Heart left ventricle (tissue), 16 donors: ENCODE data around the gene CKAP5. TPM values are rescaled to one million over a fixed set of nuclear protein-coding genes. Genes with fewer than 3 reads are reported as not detected.
A peak's percentile ranks its signal among the peaks of the same experiment; 100 is the strongest.

Source experiments
- ATAC-seq, 4 donors: fragments of 200-7000 bp; cut with Tn5 transposase; one replicate each; pipeline ENCODE4 v1.9.1; 2020 to 2022; ENCODE audit warnings: moderate library complexity in 4 of 4, mild to moderate bottlenecking in 3 of 4, moderate number of reproducible peaks in 1 of 4
- DNase-seq, 5 donors: peaks; one replicate each; pipeline ENCODE4 v3.0.0-alpha.2; 2020
- H3K27ac ChIP-seq, 12 donors: fragments of 200-600 bp; sonication (generic) in 4 of 12; one replicate each; pipeline versions ENCODE4 v1.5.0 to v1.8.0; 2016 to 2022; ENCODE audit warnings: mild to moderate bottlenecking in 2 of 12
- H3K27me3 ChIP-seq, 9 donors: fragments of 200-600 bp; sonication (generic) in 2 of 9; one replicate each; pipeline versions ENCODE4 v1.5.1 to v1.8.0; 2016 to 2022; ENCODE audit warnings: mild to moderate bottlenecking in 3 of 9
- H3K36me3 ChIP-seq, 9 donors: fragments of 200-600 bp; sonication (generic) in 2 of 9; one replicate each; pipeline versions ENCODE4 v1.5.0 to v1.8.0; 2018 to 2022; ENCODE audit warnings: mild to moderate bottlenecking in 2 of 9
- H3K4me1 ChIP-seq, 12 donors: fragments of 200-600 bp; sonication (generic) in 4 of 12; one replicate each; pipeline versions ENCODE4 v1.5.0 to v1.8.0; 2016 to 2022; ENCODE audit warnings: mild to moderate bottlenecking in 3 of 12
- H3K4me3 ChIP-seq, 12 donors: fragments of 200-600 bp; sonication (generic) in 4 of 12; one replicate each; pipeline versions ENCODE4 v1.5.0 to v1.8.0; 2017 to 2022; ENCODE audit warnings: mild to moderate bottlenecking in 9 of 12, moderate library complexity in 4 of 12
- H3K9me3 ChIP-seq, 12 donors: fragments of 200-600 bp; sonication (generic) in 4 of 12; one replicate each; pipeline versions ENCODE4 v1.5.0 to v1.8.0; 2016 to 2022; ENCODE audit warnings: mild to moderate bottlenecking in 1 of 12
- POLR2A ChIP-seq, 2 donors: fragments of 450-650 bp; IDR thresholded peaks; one replicate each; pipeline ENCODE4 v1.6.1; 2017; ENCODE audit warnings: antibody characterized with exemption in 2 of 2, mild to moderate bottlenecking in 2 of 2, moderate library complexity in 2 of 2
- WGBS, 4 donors: extraction: QIAGEN DNeasy Blood & Tissue Kit in 2 of 4; methylation state at CpG; one replicate each; pipeline versions ENCODE4 v1.1.5 to v1.1.7; 2013 to 2018; 5-methylcytosine and 5-hydroxymethylcytosine counted together
- intact Hi-C, 10 donors: fragments of 100-400 bp; cut with DNase I; formaldehyde crosslinking; loops; one replicate each; pipeline versions ENCODE4 v1.11.1 to v1.14.2; 2022
- polyA plus RNA-seq, 2 donors: library from polyadenylated mRNA; stranded (reverse); fragments of 200-250 nt; gene quantifications; one replicate each; pipeline ENCODE4 v1.2.3, GENCODE V29; 2013
- total RNA-seq, 9 donors: library from RNA; depleted of rRNA in 2 of 9; stranded (reverse); fragments of >200 nt in 2 of 9; fragmentation: NEBNext Ultra II Directional in 3 of 9; extraction: Animal tissue kit (Norgen Biotek cat#: 25700) in 3 of 9; gene quantifications; one replicate each; pipeline versions ENCODE4 v1.1.0 to v1.2.4, GENCODE V29; 2016 to 2023
- TF ChIP-seq, protein P1 (sequence below), 12 donors: fragments of 200-600 bp; sonication (generic) in 4 of 12; IDR thresholded peaks; one replicate each; pipeline versions ENCODE4 v1.5.0 to v1.8.0; 2018 to 2022; ENCODE audit warnings: antibody characterized with exemption in 12 of 12, mild to moderate bottlenecking in 5 of 12
- donor health status: ischemic (EF 13 %, LVEDD 7.1; RV severe dilation, severe dysfunction).
- donor health status: healthy with polysubstance abuse.
- donor health status: DM: no; HTN: yes; CAD: no.
- donor health status: DM: no; HTN: no; CAD: no.
- donor health status: ischemic (EF 25% LVEDD 6.9; RV normal size, moderate dysfunction).
- donor health status: ischemic (EF 25% LVEDD 5.7; RV mildly dilated, moderate dysfunction).
- donor health status: healthy.
- donor health status: DM: yes; HTN: yes; CAD: no.
- donor health status: ischemic (EF 35%, LVEDD 5.7; RV mildly dilated, moderate dysfunction).
- donor health status: nonischemic (EF 11% LVEDD 7.7; RV severe dilation, severe dysfunction).
- donor health status: DM: yes; HTN: yes; CAD: no.
- donor health status: PGD.
- donor health status: ischemic (EF 29% LVEDD 5.4; RV normal size, mild dysfunction).
- donor health status: nonischemic (EF 23%, LVEDD 6.1; RV moderate dilation, normal function).

The CKAP5 gene
- total and polyA plus RNA-seq, 11 donors: 12.3 to 108 (median 67.6) TPM

DNA sequence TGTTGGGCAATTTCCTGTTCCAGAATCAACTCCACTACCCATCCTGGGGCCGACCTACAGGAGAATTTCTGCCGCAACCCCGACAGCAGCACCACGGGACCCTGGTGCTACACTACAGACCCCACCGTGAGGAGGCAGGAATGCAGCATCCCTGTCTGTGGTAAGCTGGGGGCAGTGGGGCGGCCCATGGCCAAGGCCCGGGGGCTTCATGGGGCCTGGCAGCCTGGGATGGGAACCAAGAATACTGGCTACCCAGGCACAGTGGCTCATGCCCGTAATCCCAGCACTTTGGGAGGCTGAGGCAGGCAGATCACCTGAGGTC is 122.8 kb downstream of the CKAP5 start:
- WGBS, 4 donors: 85 to 100% (median 90%) methylated on average over 1 to 8 of the region's 8 CpGs
- Histone ChIP-seq H3K36me3 (no peaks in the 10 kb centered on the region), H3K4me3 (no peak overlapping the region), H3K27me3 (no peaks in the 10 kb centered on the region), H3K9me3 (no peaks in the 10 kb centered on the region), H3K4me1 (no peaks in the 10 kb centered on the region), H3K27ac (no peak overlapping the region)
- intact Hi-C loops: no loop called here
- ATAC-seq: no peak
- DNase-seq: no peak
- TF ChIP-seq POLR2A (IDR thresholded peaks at IDR 0.05): no peak
- TF ChIP-seq, protein P1, sequence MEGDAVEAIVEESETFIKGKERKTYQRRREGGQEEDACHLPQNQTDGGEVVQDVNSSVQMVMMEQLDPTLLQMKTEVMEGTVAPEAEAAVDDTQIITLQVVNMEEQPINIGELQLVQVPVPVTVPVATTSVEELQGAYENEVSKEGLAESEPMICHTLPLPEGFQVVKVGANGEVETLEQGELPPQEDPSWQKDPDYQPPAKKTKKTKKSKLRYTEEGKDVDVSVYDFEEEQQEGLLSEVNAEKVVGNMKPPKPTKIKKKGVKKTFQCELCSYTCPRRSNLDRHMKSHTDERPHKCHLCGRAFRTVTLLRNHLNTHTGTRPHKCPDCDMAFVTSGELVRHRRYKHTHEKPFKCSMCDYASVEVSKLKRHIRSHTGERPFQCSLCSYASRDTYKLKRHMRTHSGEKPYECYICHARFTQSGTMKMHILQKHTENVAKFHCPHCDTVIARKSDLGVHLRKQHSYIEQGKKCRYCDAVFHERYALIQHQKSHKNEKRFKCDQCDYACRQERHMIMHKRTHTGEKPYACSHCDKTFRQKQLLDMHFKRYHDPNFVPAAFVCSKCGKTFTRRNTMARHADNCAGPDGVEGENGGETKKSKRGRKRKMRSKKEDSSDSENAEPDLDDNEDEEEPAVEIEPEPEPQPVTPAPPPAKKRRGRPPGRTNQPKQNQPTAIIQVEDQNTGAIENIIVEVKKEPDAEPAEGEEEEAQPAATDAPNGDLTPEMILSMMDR (IDR thresholded peaks at IDR 0.05): no peak

DNA sequence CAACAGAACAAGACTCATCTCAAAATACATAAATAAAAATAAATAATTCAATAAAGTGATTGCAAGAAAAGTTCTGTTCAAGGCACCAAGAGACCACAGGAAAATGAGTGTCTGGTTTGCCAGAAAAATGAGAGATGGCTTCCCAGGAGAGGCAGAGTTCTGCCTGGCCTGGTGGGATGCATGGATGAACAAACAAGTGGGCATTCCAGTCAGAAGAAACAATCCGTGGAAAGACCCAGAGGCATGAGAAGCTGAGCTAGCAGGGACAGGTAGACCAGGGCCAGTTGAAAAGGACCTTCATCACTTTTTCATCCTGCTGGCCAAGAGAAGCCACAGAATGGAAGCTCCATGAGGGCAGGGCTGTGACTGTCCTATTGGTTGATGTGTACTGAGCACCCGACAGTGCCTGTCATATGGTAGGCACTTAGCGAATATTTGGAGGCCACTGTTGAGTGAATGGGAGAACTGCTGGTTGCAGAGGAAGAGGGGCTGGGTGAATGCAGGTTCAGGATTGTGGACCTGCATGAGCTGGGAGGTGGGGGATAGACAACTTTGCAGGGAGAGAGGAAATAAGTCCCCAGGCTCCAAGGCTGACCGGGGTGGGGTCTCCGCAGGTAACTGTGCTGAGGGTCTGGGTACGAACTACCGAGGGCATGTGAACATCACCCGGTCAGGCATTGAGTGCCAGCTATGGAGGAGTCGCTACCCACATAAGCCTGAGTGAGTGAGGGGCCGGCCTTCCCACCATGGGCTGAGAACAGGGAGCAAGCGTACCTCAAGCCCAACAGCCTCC is 123.3 kb downstream of the CKAP5 start:
- H3K4me3 ChIP-seq: no peak overlapping the region
- WGBS, 4 donors: 91 to 96% (median 93%) methylated on average over 11 of the region's 11 CpGs
- TF ChIP-seq POLR2A (IDR thresholded peaks at IDR 0.05): no peak
- TF ChIP-seq, protein P1 (IDR thresholded peaks at IDR 0.05): no peak
- no peaks in the 10 kb centered on the region for H3K9me3 ChIP-seq
- no peaks in the 10 kb centered on the region for H3K27me3 ChIP-seq
- intact Hi-C loops: no loop called here
- H3K27ac ChIP-seq: no peak overlapping the region
- no peaks in the 10 kb centered on the region for H3K36me3 ChIP-seq
- H3K4me1 ChIP-seq: no peaks in the 10 kb centered on the region
- DNase-seq (no peak), ATAC-seq (no peak)

DNA sequence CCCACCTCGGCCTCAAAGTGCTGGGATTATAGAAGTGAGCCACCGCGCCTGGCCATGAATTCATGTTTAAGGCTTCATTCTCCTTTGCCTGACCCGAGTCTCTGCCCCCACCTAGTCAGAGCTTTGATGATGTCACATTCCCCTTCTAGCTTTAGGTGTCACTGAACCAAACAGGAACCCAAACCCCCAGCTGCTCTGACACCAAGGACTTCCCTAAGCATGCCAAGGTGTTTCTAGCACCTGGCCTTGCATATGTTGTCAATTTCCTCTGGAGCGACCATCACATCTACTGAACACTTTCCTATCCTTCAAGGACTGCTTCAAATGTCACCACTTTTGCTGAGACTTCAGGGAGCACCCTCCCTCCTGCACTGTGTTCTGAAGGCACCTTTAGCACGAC is 124.8 kb downstream of the CKAP5 start:
- no peaks in the 10 kb centered on the region for H3K36me3 ChIP-seq
- TF ChIP-seq POLR2A (IDR thresholded peaks at IDR 0.05): no peak
- TF ChIP-seq, protein P1 (IDR thresholded peaks at IDR 0.05): no peak
- 80 to 87% (median 82%) methylated on average over 6 of the region's 6 CpGs for WGBS, 4 donors
- ATAC-seq (no peak), DNase-seq (no peak)
- no peaks in the 10 kb centered on the region for H3K9me3 ChIP-seq
- H3K27ac ChIP-seq: no peak overlapping the region
- intact Hi-C loops: no loop called here
- H3K4me3 ChIP-seq: no peak overlapping the region
- no peaks in the 10 kb centered on the region for H3K27me3 ChIP-seq
- no peaks in the 10 kb centered on the region for H3K4me1 ChIP-seq

DNA sequence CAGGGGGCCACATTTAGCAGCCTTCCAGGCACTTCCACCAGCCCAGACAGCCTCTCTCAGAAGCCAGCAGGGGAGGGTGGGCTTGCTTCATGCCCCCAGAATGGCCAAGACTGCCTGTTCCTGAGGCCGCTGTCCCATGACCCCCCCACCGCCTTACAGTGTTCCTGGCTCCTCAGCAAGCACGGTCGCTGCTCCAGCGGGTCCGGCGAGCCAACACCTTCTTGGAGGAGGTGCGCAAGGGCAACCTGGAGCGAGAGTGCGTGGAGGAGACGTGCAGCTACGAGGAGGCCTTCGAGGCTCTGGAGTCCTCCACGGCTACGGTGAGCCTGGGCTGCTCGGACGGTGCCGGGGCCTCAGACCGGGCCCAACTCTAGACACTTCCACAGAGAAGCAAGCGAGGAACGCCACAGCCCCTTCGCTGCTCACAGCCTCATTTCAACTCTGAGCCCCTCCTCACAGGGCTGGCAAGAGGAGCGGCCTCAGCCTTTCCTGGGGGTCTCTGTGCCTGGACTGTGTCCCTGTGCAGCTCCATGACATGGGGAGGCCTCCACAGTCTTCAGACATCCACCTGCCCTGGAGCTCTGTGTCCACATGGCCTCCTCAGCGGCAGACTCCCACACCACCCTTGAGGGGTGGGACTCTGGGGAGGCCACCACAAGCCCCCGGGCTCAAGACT is 126.4 kb downstream of the CKAP5 start:
- no peak overlapping the region for H3K4me3 ChIP-seq
- no peak overlapping the region for H3K27ac ChIP-seq
- H3K9me3 ChIP-seq: no peaks in the 10 kb centered on the region
- DNase-seq: no peak
- H3K36me3 ChIP-seq: no peaks in the 10 kb centered on the region
- no peaks in the 10 kb centered on the region for H3K4me1 ChIP-seq
- intact Hi-C loops: no loop called here
- 91 to 94% (median 92%) methylated on average over 20 to 25 of the region's 25 CpGs for WGBS, 4 donors
- ATAC-seq: peak in 2 of 4 donors; percentile 15 to 37
- no peaks in the 10 kb centered on the region for H3K27me3 ChIP-seq
- no peak for TF ChIP-seq POLR2A (IDR thresholded peaks at IDR 0.05)
- TF ChIP-seq, protein P1 (IDR thresholded peaks at IDR 0.05): no peak
